Tibial nerve (tissue), 3 donors: ENCODE data around the gene NKX6-2.

Experiments used
- CTCF ChIP-seq, 5 experiments: fragments of 200-600 bp in 3 of 5; fragments of 450-650 bp in 2 of 5; sonication (generic) in 3 of 5; IDR thresholded peaks; one replicate each; pipeline ENCODE4 v1.5.1; 2016 to 2019; ENCODE audit warnings: antibody characterized with exemption in 5 of 5, mild to moderate bottlenecking in 3 of 5, moderate library complexity in 2 of 5
- POLR2A ChIP-seq, 2 donors: fragments of 450-650 bp; IDR thresholded peaks; one replicate each; pipeline ENCODE4 v1.6.1; 2017; ENCODE audit warnings: antibody characterized with exemption in 2 of 2, mild to moderate bottlenecking in 2 of 2, moderate library complexity in 2 of 2

- TF ChIP-seq CTCF (IDR thresholded peaks at IDR 0.05) (no peak), POLR2A (IDR thresholded peaks at IDR 0.05) (no peak)
These were observed 50.6 kb downstream of the NKX6-2 start for GRCh38 chr10:132735341-132735775.
